Measurements from ENCODE around the gene HES7.
"Not testable (repeated sequence)": the region's sequence is repeated elsewhere in the genome, so short reads cannot be mapped to it uniquely, and the experiment has no call there.

HES7 gene

GRCh38 chr17:8123695-8124349, at the start of gene HES7:
HES7 (minus strand) TSS chr17:8124106; CDS start chr17:8124084, 22 bp downstream.
- no peak for DNase-seq (ENCODE audit: low spot score)

GRCh38 chr17:8173056-8173870, 49.4 kb upstream of the HES7 start:
- DNase-seq (ENCODE audit: low spot score), result peak; percentile 84

GRCh38 chr17:8170186-8170585, 46.3 kb upstream of the HES7 start:
- DNase-seq (ENCODE audit: low spot score), result not testable (repeated sequence)

GRCh38 chr17:8167526-8167925, 43.6 kb upstream of the HES7 start:
- DNase-seq (ENCODE audit: low spot score), result no peak

- DNase-seq (ENCODE audit: low spot score), result no peak
These were observed 42.8 kb upstream of the HES7 start for GRCh38 chr17:8166731-8167130.

- DNase-seq (ENCODE audit: low spot score), result no peak
These were observed 40.9 kb upstream of the HES7 start for GRCh38 chr17:8164815-8165131.

DNA sequence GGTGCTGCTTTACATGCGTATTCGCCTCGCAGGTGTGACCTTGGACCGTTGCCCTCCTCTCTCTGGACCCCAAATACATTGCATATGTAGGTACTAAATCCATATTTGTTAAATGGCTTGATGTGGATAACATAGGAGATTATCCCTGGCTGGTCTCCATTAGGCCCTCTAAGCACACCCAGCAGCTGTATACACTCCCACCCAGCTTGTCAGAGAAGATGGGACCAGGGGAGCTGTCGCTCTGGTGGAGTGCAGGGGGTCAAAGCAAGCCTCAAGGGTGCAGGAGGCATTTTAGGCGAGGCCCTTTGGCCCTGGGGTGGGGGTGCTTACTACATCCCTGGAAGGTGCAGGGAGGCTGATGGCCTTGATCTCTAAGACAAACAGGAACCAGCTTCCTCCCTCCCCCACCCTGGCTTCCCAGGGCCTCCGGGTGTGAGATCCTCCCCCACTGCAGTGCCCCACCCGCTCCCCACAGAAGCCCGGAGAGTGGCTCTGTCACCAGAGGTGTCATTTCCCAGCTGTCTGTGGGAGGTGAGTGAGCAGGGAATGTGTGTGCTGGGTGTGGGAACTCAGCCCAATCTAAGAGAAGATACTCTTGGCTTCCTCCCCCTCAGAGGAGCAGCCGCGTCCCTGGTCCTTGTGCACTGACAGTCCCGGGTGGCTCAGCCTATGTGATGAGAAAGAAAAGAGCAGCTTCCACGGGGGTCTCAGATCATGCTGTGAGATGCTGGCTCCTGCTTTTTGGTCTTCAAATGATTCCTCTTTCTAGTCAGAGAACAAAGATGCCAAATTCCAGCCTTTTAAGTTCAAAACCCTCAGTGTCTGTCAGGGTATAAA, 40.3 kb upstream of the HES7 start:
- peak; percentile 55 for DNase-seq (ENCODE audit: low spot score)

- DNase-seq (ENCODE audit: low spot score), result no peak
These were observed 39.4 kb upstream of the HES7 start for GRCh38 chr17:8162997-8163977.

DNA sequence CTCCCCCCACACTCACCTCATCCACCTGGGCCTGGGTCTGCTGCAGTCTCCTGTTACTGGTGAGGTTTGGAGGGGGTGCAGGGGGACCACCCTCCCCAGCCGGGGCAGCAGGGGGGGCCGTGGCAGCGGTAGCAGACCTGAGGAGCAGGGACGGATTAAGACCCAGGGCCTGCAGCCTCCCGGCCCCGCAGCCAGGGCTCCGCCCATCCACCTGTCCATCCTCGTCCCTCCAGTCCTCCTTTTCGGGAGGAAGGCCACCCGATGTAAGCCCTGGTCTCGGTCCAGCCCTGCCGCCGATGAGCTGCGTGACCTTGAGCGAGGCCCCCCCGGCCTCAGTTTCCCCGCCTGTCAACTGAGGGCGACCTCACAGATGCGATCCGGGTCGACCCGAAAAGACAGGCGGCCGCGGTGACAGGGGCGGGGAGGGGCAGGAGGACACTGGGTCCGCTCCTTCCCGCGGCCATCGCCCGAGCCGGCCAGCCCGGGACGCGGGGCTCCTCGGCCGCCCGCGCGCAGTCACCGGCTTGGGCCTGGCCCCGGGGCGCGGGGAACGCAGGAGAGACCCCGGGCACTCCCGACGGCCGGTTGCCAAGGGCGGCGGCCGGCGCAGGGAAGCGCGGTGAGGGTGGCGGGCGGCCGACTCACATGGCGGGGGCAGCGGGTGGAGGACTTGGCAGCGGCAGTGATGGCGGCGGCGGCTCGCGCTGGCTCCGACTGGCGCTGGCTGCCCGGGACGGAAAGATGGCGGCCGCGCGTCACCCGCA, 38.5 kb upstream of the HES7 start, which contains the start of gene VAMP2:
TSS of gene VAMP2 (minus strand) at position 716 of the 764 bp plus-strand sequence. CDS start at position 647, 69 bp downstream.
- peak; percentile 83 for DNase-seq (ENCODE audit: low spot score)

- no peak for DNase-seq (ENCODE audit: low spot score)
These were observed 37.7 kb upstream of the HES7 start for GRCh38 chr17:8161289-8162232.

GRCh38 chr17:8160741-8161221, 36.9 kb upstream of the HES7 start:
- no peak for DNase-seq (ENCODE audit: low spot score)

- no peak for DNase-seq (ENCODE audit: low spot score)
These were observed 36.3 kb upstream of the HES7 start for GRCh38 chr17:8160224-8160577.

- no peak for DNase-seq (ENCODE audit: low spot score)
These were observed 35.7 kb upstream of the HES7 start for GRCh38 chr17:8159459-8160223.

DNA sequence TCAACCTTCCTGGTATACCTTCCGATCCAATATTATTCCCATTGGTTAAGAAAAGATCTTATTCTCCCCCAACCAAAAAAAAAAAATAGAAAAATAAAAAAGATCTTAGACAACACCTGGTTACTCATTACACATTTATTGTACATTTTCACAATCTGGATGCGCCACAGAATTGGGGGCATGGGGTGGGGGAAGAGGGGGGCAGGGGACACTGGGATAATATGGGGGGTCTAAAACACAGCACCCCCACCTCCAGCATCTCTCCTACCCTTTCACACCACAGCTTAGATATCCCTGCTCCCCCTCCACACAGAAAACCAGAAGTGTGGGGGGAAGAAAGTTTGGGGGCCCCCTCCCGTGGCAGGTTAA, 35.1 kb upstream of the HES7 start:
- no peak for DNase-seq (ENCODE audit: low spot score)

- peak; percentile 89 for DNase-seq (ENCODE audit: low spot score)
These were observed 34.5 kb upstream of the HES7 start for GRCh38 chr17:8158267-8159031.

DNA sequence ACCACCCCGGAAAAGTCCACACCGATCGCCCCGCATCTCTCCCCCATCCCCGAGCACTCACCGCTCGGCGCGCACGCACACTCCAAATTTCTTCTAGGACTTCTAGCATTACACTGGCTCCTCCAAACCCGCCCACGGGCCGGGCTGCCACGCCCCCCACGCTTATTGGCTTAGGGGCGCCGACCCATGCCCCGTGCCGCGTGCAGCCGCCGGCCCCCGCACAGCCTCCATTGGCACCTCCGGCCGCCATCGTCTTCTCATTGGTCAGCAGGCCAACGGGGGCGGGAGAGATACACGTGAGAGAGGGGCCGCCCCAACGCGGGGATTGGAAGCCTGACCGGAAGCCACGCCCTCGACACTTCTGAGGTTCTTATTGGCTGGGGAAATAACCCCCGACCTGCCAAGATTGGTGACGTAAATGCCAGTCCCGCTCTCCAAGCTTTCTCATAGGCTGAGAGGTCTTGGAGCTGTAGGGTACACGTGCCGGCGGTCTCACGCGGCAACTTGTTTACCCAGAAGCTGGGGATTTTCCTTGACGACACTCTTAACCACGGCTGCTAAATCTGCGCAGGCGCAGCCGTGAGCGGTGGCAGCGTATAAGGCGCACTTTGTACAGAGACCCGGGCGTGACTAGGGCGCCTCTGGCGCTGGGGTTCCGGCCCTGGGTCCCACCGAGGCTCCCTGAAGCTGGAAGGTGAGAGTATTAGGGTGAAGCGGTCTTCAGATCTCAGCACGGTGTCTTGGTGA, 32.5 kb upstream of the HES7 start:
- peak; percentile 98 for DNase-seq (ENCODE audit: low spot score)

DNA sequence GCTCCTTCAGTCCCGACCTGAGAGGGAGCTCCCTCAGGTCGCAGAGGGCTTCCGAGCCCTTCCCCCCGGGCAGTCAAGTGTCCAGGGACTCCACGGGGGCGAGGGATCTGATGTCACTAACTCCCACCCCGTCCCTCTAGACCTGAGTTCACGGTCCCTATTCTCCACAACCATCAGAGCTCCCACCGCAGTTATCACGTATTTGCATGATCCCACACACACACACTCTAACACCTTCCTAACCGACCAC, 32.0 kb upstream of the HES7 start:
- DNase-seq (ENCODE audit: low spot score), result no peak

All from AG08396 (cell line).